HG03520 (cell line): ENCODE measurements around the gene DPY19L1.
"Not testable (repeated sequence)": the region's sequence is repeated elsewhere in the genome, so short reads cannot be mapped to it uniquely, and the experiment has no call there.

Experiments used
- ATAC-seq: cut with Tn5 transposase; IDR thresholded peaks from one replicate; pipeline ENCODE4 v1.9.1; 2021; ENCODE audit warnings: mild to moderate bottlenecking, moderate library complexity; ENCODE audit not compliant: unreplicated experiment

The DPY19L1 gene

GRCh38 chr7:35037211-35037525 is at the start of gene DPY19L1:
Gene DPY19L1, minus strand, starts transcription at chr7:35037485. Its CDS starts 91 bp downstream, at chr7:35037394.
- ATAC-seq: no peak

DNA sequence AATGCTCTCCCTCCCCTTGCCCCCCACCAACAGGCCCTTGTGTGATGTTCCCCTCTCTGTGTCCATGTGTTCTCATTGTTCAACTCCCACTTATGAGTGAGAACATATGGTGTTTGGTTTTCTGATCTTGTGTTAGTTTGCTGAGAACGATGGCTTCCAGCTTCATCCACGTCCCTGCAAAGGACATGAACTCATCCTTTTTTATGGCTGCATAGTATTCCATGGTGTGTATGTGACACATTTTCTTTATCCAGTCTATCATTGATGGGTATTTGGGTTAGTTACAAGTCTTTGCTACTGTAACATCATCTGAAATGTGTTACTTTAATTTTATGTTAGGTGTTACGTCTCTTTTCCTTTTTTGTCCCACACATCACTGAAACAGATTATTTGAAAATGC is 42.2 kb upstream of the DPY19L1 start:
- ATAC-seq: not testable (repeated sequence)

DNA sequence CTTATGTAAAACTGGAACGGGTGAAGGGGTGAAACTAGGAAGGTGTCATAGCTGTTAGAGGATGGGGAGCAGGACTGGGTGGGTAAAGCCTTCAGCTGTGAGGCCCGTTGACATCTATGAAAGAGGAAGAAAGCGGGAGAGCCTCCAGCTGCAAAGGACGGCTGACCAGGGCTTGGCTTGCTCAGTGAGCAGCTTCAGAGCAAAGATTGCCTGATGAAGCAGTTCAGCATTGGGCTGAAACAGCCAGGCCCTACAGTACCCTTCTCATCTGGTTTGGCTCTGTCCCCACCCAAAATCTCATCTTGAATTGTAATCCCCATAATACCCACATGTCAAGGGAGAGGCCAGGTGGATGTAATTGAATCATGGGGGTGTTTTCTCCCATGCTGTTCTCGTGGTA is 36.7 kb upstream of the DPY19L1 start:
- ATAC-seq: not testable (repeated sequence)

DNA sequence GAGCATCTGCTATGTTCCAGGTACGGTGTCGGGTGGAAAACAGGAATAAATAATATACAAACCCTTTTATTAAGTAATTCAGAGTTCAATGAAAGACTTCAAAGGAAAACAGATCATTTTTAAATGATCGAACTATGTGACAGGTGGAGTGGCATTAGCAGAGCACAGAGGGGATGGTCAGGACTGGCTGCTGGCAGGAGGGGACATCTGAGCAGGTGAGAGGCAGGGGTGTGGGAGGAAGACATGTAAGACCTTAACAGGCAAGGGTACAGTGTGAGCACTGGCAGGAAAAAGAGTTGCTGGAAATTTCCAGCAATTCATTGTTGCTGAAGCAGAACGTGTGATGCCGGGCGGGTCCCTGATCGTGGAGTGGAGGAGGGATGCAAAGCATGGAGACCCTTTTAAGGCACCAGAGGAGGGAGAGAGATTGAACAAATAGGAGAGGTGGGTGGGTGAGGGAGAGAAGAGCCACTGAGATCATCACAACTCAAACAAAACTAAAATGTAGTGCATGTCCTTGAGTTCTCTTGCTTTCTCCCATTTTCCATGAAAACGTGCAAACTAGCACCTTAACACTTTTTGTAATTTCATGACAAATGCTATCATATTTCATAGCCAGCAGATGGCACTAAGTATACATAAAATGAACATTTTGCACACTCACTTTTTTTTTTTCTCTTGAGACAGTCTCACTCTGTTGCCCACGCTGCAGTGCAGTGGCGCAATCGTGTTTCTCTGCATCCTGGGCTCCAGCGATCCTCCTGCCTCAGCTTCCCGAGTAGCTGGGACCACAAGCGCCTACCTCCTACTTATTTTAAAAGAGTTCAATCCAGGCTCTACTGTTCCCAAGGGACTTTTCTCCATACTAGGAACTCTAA is 35.9 kb upstream of the DPY19L1 start:
- peak; percentile 65 for ATAC-seq

GRCh38 chr7:35069084-35069483 is 31.8 kb upstream of the DPY19L1 start:
- ATAC-seq: not testable (repeated sequence)

- ATAC-seq: not testable (repeated sequence)
Measured at GRCh38 chr7:35065382-35065781, 28.1 kb upstream of the DPY19L1 start.

DNA sequence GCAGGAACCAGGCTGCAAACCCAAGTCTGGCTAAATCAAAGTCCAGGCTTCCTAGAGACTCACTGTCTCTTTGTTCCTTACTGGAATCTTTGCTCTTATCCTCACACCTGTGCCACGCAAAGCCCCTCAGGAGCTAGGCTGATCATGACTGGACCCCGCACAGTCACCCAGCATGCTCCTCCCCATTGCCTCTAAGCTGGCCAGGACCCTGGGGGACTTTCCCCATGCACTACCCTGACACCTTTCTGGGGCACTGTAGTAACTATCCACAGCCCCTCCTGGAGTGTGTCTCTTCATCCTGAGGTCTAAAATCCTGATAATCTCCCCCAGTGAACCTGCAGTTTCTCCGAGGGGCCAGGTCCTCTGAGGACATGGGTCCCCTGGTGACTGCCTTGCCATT is 21.3 kb upstream of the DPY19L1 start:
- ATAC-seq: not testable (repeated sequence)

GRCh38 chr7:35057505-35058451 is 20.5 kb upstream of the DPY19L1 start:
- not testable (repeated sequence) for ATAC-seq

DNA sequence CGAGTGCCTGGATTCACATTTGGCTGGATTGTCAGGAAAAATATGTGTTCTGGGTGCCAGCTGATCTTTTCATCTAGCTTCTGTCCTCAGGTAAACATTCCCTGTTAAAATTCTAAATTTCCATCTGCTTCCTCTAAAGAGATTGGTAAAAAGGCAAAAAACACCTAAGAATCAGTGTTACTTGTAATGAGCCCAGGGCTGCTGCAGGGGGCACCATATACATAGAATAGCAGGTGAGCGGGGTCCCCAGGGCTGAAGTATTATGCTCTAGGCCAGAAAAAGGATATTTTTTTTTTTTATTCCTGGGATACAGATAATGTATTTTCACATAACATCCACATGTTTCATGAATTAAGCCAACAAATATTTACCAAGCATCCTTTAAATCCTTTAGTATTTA is 18.4 kb upstream of the DPY19L1 start:
- ATAC-seq: not testable (repeated sequence)

DNA sequence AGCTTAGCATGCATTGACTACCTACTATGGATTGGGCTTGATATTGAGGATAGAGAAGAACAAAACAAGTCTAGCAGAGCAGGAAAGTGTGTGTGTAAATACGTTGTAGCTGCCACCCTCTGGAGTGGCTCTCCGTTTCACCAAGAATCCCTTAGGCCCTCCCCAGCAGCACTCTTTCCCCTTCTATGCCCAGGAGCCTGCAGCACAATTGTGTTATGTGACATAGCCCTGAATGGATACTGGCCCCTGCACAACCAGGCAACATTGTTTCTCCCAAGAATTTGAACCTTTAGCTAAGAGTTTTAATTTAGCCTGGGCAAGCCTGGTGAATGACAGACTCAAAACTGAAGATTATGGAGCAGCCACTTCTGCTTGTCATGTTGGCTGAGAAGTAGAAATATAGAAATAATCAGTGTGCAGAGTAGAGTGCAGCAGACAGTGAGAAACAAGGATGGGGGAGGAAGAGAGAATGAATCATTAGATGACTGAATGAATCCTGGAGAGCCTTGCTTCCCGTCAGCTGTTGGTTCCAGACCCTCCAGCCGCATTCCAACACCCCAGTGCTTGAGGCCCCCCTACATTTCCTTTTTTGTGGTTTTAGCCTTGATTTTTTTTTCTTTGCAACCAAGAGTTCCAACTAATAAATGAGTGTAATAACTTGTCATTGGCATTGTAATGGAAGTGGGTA is 16.3 kb upstream of the DPY19L1 start:
- not testable (repeated sequence) for ATAC-seq

- ATAC-seq: not testable (repeated sequence)
Measured at GRCh38 chr7:35048390-35048789, 11.1 kb upstream of the DPY19L1 start.

- not testable (repeated sequence) for ATAC-seq
Measured at GRCh38 chr7:35047912-35048305, 10.6 kb upstream of the DPY19L1 start.

- not testable (repeated sequence) for ATAC-seq
Measured at GRCh38 chr7:35047263-35047911, 10.1 kb upstream of the DPY19L1 start.

DNA sequence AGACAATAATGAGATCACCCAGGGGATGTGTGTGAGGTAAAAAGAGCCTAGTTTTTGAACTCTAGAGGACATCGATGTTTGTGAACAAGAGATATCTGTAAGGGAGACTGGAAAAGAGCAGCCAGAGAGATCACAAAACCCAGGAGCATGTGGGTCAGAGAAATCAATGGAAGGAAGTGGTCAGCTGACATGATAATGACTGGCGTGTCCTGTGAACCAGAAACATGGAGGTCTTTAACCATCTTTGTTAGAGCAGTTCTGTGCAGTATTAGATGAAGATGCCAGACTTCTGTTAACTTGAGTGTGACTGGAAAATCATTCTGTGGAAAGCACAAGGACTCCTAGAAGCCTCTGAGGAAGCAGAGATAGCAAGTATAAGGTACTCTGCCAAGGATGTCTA is 6.0 kb upstream of the DPY19L1 start:
- ATAC-seq: not testable (repeated sequence)

DNA sequence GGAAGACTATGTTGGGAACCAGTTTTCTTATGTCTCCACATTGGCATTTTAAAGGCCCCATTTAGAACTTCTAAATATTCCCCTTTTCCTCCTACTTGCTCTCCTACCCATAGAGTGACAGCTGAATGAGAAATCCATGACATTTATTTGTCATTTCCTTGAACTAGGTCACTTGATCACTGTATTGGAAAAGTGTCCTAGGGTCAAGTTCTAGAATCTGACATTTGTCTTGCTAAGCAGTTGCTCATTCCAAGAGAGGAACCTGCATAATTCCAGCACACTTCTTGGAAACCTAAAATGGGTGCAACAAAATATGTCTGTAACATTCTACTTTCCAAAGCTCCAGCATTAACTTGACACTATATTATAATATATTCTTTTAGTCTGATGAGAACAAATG is 3.6 kb upstream of the DPY19L1 start:
- ATAC-seq: no peak

GRCh38 chr7:35039343-35039742 is 2.1 kb upstream of the DPY19L1 start:
- no peak for ATAC-seq

GRCh38 chr7:35038354-35038753 is 1.1 kb upstream of the DPY19L1 start:
- no peak for ATAC-seq

- peak; percentile 80 for ATAC-seq
Measured at GRCh38 chr7:35037526-35038341, 449 bp upstream of the DPY19L1 start.

GRCh38 chr7:35036361-35037171 is 719 bp downstream of the DPY19L1 start:
- ATAC-seq: no peak
